Measurements from ENCODE around the gene SETD4. TPM values are rescaled to one million over a fixed set of nuclear protein-coding genes. Genes with fewer than 3 reads are reported as not detected.

The SETD4 gene
- total and polyA plus RNA-seq, 2 of the 8 experiments (the other 6 are each of a cell fraction or from before 2014, with no cell fraction given), result 20.1 to 46.6 TPM

- TF ChIP-seq POU5F1 (IDR thresholded peaks at IDR 0.05; ENCODE audit: low read depth, low read length) (no peak), SAP30 (IDR thresholded peaks at IDR 0.05; ENCODE audit: insufficient read depth, insufficient replicate concordance, low read length) (peak; percentile 96), E2F6 (IDR thresholded peaks at IDR 0.05) (peak; percentile 76; the same call in 1 of the 2 replicates), TBP (IDR thresholded peaks at IDR 0.05; ENCODE audit: low read depth, low read length) (peak; percentile 81), CBX5 (IDR thresholded peaks at IDR 0.05; ENCODE audit: low read depth, low read length) (no peak), TCF12 (IDR thresholded peaks at IDR 0.05; ENCODE audit: low read depth, low read length) (no peak), JUND (IDR thresholded peaks at IDR 0.05; ENCODE audit: low read length) (no peak), CEBPB (IDR thresholded peaks at IDR 0.05; ENCODE audit: low read depth, low read length) (peak; percentile 78), GABPA (IDR thresholded peaks at IDR 0.05; ENCODE audit: borderline replicate concordance, insufficient read depth, low read length) (no peak), SP2 (IDR thresholded peaks at IDR 0.05; ENCODE audit: low read length) (no peak), ASH2L (IDR thresholded peaks at IDR 0.05; ENCODE audit: low read length) (peak; percentile 93), ZNF274 (IDR thresholded peaks at IDR 0.05; ENCODE audit: borderline replicate concordance, extremely low read depth, low read length) (no peak), POLR2AphosphoS5 (IDR thresholded peaks at IDR 0.05; ENCODE audit: low read depth, low read length) (peak; percentile 82), EP300 (IDR thresholded peaks at IDR 0.05; ENCODE audit: borderline replicate concordance in 1 of 2, low read depth in 2 of 2, low read length in 2 of 2) (no peak), POLR2A (IDR thresholded peaks at IDR 0.05; ENCODE audit: control extremely low read depth in 1 of 2, low read depth in 2 of 2, low read length in 2 of 2) (peak; percentile 42 to 87), USF2 (IDR thresholded peaks at IDR 0.05; ENCODE audit: low read length) (no peak), MAX (IDR thresholded peaks at IDR 0.05) (peak; percentile 87), GTF2F1 (IDR thresholded peaks at IDR 0.05; ENCODE audit: borderline replicate concordance, low read depth, low read length) (0 out of 2 replicates have a peak, but pooled peaks have one; percentile 17), CREB1 (IDR thresholded peaks at IDR 0.05) (0 out of 2 replicates have a peak, but pooled peaks have one; percentile 13), BRCA1 (IDR thresholded peaks at IDR 0.05; ENCODE audit: low read depth, low read length) (no peak), JUN (IDR thresholded peaks at IDR 0.05; ENCODE audit: low read depth, low read length) (no peak), TAF7 (optimal IDR thresholded peaks at IDR 0.05; ENCODE audit: borderline replicate concordance, low read depth, low read length) (peak; percentile 54), ATF3 (IDR thresholded peaks at IDR 0.05; ENCODE audit: insufficient read depth, low read depth, low read length) (no peak)
These were observed at the start of gene SETD4 (continued) for GRCh38 chr21:36060159-36060921.
